ENCODE data around the gene P2RY12. TPM values are rescaled to one million over a fixed set of nuclear protein-coding genes. Genes with fewer than 3 reads are reported as not detected.

P2RY12 gene
- total and polyA plus RNA-seq, 2 of the 8 experiments (the other 6 are each of a cell fraction or from before 2014, with no cell fraction given): not detected

- no peak for TF ChIP-seq E2F6 (IDR thresholded peaks at IDR 0.05)
- no peak for TF ChIP-seq RXRA (IDR thresholded peaks at IDR 0.05; ENCODE audit: insufficient read depth, low read depth, low read length)
- TF ChIP-seq TAF7 (optimal IDR thresholded peaks at IDR 0.05; ENCODE audit: borderline replicate concordance, low read depth, low read length): no peak
- TF ChIP-seq POLR2A (IDR thresholded peaks at IDR 0.05; ENCODE audit: control extremely low read depth in 1 of 2, low read depth in 2 of 2, low read length in 2 of 2): no peak
- TF ChIP-seq TAF1 (IDR thresholded peaks at IDR 0.05; ENCODE audit: low read depth, low read length): no peak
- TF ChIP-seq CTBP2 (IDR thresholded peaks at IDR 0.05; ENCODE audit: borderline replicate concordance, insufficient read depth, insufficient read length, low read length): no peak
- TF ChIP-seq KDM5A (IDR thresholded peaks at IDR 0.05; ENCODE audit: low read length): no peak
These were observed 65.6 kb downstream of the P2RY12 start (continued) for GRCh38 chr3:151318991-151319390.

Data from H1 (cell line).